T-cell (primary cell): ENCODE data around the gene BEAN1. TPM values are rescaled to one million over a fixed set of nuclear protein-coding genes. Genes with fewer than 3 reads are reported as not detected.
A peak's percentile ranks its signal among the peaks of the same experiment; 100 is the strongest.

Source experiments
- ATAC-seq, 4 experiments: fragments of 200-7000 bp in 3 of 4; fragments of 150-1000 bp in 1 of 4; cut with Tn5 transposase; replicated peaks in 1 of 4; 1 replicate in 3 of 4; 2 replicates in 1 of 4; pipeline ENCODE4 v1.10.0; 2021; ENCODE audit warnings: moderate library complexity in 3 of 4, mild to moderate bottlenecking in 2 of 4, moderate number of reproducible peaks in 1 of 4
- CTCF ChIA-PET, 2 donors: fragments of 300-600 bp; sonication (Branson Sonifier 250); formaldehyde crosslinking; loops; one replicate each; lab custom pipeline; 2022; ENCODE audit warnings: antibody characterized with exemption in 2 of 2; lab: Charles Lee
- POLR2A ChIA-PET, 2 donors: fragments of 300-600 bp; sonication (Branson Sonifier 250); formaldehyde crosslinking; loops; one replicate each; lab custom pipeline; 2022; ENCODE audit warnings: antibody characterized with exemption in 2 of 2; lab: Charles Lee
- DNase-seq, 35 experiments: peaks; one replicate each; pipeline versions ENCODE4 v3.0.0 to v3.0.0-alpha.2; 2013 to 2023
- H3K27ac ChIP-seq: one replicate; pipeline ENCODE4 v1.5.1; 2013; ENCODE audit warnings: low read length
- H3K27me3 ChIP-seq, 2 experiments: replicated peaks in 1 of 2; 1 replicate in 1 of 2; 2 replicates in 1 of 2; pipeline versions ENCODE4 v1.6.1 to v1.7.0; 2013; ENCODE audit warnings: low read length in 1 of 2, mixed read lengths in 1 of 2; ENCODE audit not compliant: control insufficient read depth in 2 of 2, insufficient read depth in 2 of 2; ENCODE audit errors: extremely low read depth in 1 of 2
- H3K36me3 ChIP-seq, 2 donors: 1 replicate in 1 of 2; 2 replicates in 1 of 2; pipeline versions ENCODE4 v1.6.1 to v1.7.0; 2013; ENCODE audit warnings: low read length in 1 of 2; ENCODE audit not compliant: control insufficient read depth in 2 of 2, insufficient read depth in 1 of 2; ENCODE audit errors: extremely low read depth in 1 of 2
- H3K4me1 ChIP-seq, 2 experiments: 1 replicate in 1 of 2; 2 replicates in 1 of 2; pipeline versions ENCODE4 v1.6.1 to v1.7.0; 2013; ENCODE audit warnings: low read length in 2 of 2, mixed read lengths in 1 of 2; ENCODE audit not compliant: insufficient read depth in 2 of 2, control insufficient read depth in 1 of 2; ENCODE audit errors: extremely low read depth in 1 of 2
- H3K4me3 ChIP-seq, 2 donors: 1 replicate in 1 of 2; 2 replicates in 1 of 2; pipeline versions ENCODE4 v1.5.1 to v1.7.0; 2013; ENCODE audit warnings: mild to moderate bottlenecking in 2 of 2, low read length in 1 of 2, moderate library complexity in 1 of 2; ENCODE audit not compliant: control insufficient read depth in 1 of 2; ENCODE audit errors: extremely low read depth in 1 of 2
- H3K9me3 ChIP-seq: 2 replicates; pipeline ENCODE4 v1.7.0; 2013
- H3K27ac Mint-ChIP-seq, 2 donors: one replicate each; pipeline ENCODE4 v1.8.0; 2020 to 2021; ENCODE audit warnings: mild to moderate bottlenecking in 2 of 2, mixed read lengths in 2 of 2
- H3K27me3 Mint-ChIP-seq, 2 donors: one replicate each; pipeline ENCODE4 v1.8.0; 2021 to 2022; ENCODE audit warnings: mixed read lengths in 2 of 2
- H3K36me3 Mint-ChIP-seq: one replicate; pipeline ENCODE4 v1.8.0; 2021; ENCODE audit warnings: mixed read lengths
- H3K4me1 Mint-ChIP-seq, 3 donors: one replicate each; pipeline ENCODE4 v1.8.0; 2020 to 2022; ENCODE audit warnings: mixed read lengths in 3 of 3, mild to moderate bottlenecking in 1 of 3
- H3K4me3 Mint-ChIP-seq, 3 donors: one replicate each; pipeline ENCODE4 v1.8.0; 2020 to 2022; ENCODE audit warnings: mild to moderate bottlenecking in 3 of 3, mixed read lengths in 3 of 3, moderate library complexity in 3 of 3
- H3K9me3 Mint-ChIP-seq, 3 donors: one replicate each; pipeline ENCODE4 v1.8.0; 2020 to 2022; ENCODE audit warnings: mixed read lengths in 3 of 3
- WGBS: methylation state at CpG from one replicate; pipeline ENCODE4 v1.1.5; 2013; ENCODE audit warnings: missing lambda C conversion rate; ENCODE audit not compliant: insufficient coverage; 5-methylcytosine and 5-hydroxymethylcytosine counted together
- total RNA-seq, 35 experiments: library from RNA in 6 of 35; stranded (reverse) in 6 of 35; fragments of 120-200 nt in 1 of 35; gene quantifications; one replicate each; pipeline versions ENCODE4 v1.2.1 to v1.2.4 and lab custom pipeline; 2013 to 2026

The BEAN1 gene
- total RNA-seq, 5 donors from 2014 or later (not counting 1 experiment from before 2014, with no cell fraction given) = not detected

DNA sequence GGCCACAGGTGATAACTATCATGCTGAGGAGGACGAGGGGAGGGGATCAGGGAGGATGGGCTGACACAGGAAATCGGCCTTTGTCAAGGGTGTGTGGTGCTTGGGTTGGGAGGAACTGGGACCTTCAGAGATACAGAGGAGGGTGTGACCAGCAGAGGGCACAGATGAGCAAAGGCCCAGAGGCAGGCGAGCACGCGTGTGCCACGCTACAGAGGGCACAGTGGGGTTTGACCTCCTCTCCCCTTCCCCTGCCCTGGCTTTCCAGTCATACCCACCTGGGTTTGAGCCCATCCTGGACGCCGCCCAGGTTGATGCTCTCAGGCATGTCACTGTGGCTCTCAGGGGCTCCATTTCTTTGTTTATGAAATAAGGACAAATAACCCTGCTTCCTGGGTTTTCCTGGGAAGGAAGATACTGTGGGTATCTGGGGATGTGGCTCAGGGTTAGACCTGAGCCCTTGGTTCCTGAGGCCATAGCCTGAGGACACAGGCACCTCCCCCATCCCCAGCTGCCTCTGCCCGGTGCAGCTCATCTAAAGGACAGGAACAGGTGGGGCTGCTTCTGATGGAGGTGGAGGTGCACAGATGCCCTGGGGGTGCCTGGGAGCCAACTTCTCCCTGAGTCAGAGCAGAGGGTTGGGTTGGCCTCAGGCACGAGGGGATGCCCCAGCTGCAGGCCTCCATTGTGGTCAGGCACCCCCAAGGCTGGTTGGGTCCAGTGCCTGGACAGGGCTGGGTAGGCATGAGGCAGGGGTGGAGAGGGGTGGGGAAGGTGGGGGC lies 51.8 kb downstream of the BEAN1 start:
- Histone ChIP-seq H3K4me3 (no peak overlapping the region), H3K9me3 (no peaks in the 10 kb centered on the region), H3K36me3 (no peaks in the 10 kb centered on the region), H3K4me1 (peaks cover 8 to 42% of the 10 kb centered on the region in 2 experiments), H3K27ac (no peak overlapping the region), H3K27me3 (no peaks in the 10 kb centered on the region)
- no peaks in the 10 kb centered on the region for H3K9me3 Mint-ChIP-seq
- H3K27me3 Mint-ChIP-seq = no peaks in the 10 kb centered on the region
- no peaks in the 10 kb centered on the region for H3K36me3 Mint-ChIP-seq
- ChIA-PET CTCF (interaction anchor here (0.6 to 1.5 kb wide), 3 partner anchors 10 to 92 kb away, joined by 3 to 5 read pairs (median 3); no protein-coding TSS in a partner anchor), POLR2A (no interaction called here)
- peak; percentile 44 to 89 (median 71) for DNase-seq
- WGBS = 15% methylated on average over 8 of the region's 10 CpGs
- H3K27ac Mint-ChIP-seq = peak overlapping the region in 1 of 2 donors; percentile 74
- H3K4me3 Mint-ChIP-seq = peak overlapping the region in 2 of 3 donors; percentile 4 to 7
- peaks cover 28 to 46% (median 31%) of the 10 kb centered on the region in 3 donors for H3K4me1 Mint-ChIP-seq
- ATAC-seq = peak; percentile 81 to 86 (median 84)

DNA sequence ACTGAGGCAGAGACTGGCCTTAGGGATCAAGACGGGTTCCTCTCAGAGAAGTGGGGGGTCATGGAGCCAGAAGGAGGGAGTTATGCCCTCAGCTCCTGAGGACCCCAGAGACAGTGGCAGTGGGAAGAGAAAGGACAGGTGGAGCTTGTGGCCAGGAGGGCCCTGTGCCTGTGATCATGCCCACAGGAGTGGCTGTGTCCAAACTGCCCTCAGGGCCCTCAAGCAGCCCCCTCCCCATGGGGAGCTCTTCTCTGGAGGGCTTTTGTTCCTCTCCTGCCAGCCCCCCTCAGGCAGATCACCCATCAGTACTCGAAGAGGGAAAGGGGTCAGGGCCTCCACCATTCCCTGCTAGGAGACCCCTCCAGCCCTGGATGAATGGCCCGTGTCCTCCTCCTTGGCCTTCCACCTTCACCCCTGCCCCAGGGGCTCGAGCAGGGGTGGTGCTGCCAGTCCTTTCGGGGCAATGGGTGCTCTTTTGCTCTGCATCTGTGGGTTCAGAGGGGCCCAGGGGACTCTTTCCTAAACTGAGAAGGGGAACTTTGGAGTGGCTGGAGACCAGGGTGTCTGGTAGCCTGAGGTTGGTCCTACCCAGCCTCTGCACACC lies 52.7 kb downstream of the BEAN1 start:
- Histone ChIP-seq H3K4me1 (peaks cover 6 to 40% of the 10 kb centered on the region in 2 experiments), H3K27ac (no peak overlapping the region), H3K27me3 (peaks cover 0 to 7% of the 10 kb centered on the region in 2 experiments), H3K4me3 (no peak overlapping the region), H3K36me3 (no peaks in the 10 kb centered on the region), H3K9me3 (no peaks in the 10 kb centered on the region)
- H3K36me3 Mint-ChIP-seq = no peaks in the 10 kb centered on the region
- no peaks in the 10 kb centered on the region for H3K27me3 Mint-ChIP-seq
- CTCF ChIA-PET = interaction anchor here (0.7 to 1.5 kb wide), 3 partner anchors 10 to 120 kb away, joined by 3 to 5 read pairs (median 3); no protein-coding TSS in a partner anchor
- no peak for ATAC-seq
- peak in 1 of 35 experiments; percentile 4 for DNase-seq
- H3K4me3 Mint-ChIP-seq = no peak overlapping the region
- no peak overlapping the region for H3K27ac Mint-ChIP-seq
- peaks cover 24 to 43% (median 26%) of the 10 kb centered on the region in 3 donors for H3K4me1 Mint-ChIP-seq
- no peaks in the 10 kb centered on the region for H3K9me3 Mint-ChIP-seq
- 60% methylated on average over 1 of the region's 5 CpGs for WGBS
- POLR2A ChIA-PET = no interaction called here

DNA sequence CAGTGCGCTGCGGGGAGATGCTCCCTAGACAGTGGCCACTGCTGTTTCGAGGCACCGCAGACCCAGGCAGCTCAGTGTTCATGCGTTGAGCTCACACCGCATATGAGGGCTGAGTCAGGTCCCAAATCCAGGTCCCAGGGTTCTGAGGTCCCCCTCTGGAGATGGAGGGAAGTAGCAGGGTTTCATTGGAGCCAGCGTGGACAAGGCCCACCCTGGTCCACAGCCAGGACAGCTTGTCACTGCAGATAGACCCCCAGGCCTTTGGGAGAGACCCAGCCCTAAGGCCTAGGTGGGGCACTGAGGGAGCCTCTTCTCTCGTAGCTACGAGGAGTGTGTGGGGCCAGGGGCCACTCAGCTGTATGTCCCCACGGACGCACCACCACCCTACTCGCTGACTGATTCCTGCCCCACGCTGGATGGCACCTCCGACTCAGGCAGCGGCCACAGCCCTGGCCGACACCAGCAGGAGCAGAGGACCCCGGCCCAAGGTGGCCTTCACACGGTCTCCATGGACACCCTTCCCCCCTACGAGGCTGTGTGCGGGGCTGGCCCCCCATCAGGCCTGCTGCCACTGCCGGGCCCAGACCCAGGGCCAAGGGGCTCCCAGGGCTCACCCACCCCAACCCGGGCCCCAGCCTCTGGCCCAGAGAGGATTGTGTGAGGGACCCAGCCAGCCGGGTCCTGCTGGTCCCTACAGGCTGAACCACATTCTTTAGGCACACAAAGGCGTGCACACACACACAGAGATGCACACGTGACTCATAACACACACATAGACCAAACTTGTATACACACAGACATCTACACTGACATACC lies 53.4 kb downstream of the BEAN1 start:
- H3K27me3 ChIP-seq = peaks cover 0 to 7% of the 10 kb centered on the region in 2 experiments
- H3K27ac ChIP-seq = no peak overlapping the region
- Mint-ChIP-seq H3K4me3 (no peak overlapping the region), H3K27me3 (no peaks in the 10 kb centered on the region), H3K9me3 (no peaks in the 10 kb centered on the region), H3K4me1 (peaks cover 19 to 38% (median 19%) of the 10 kb centered on the region in 3 donors), H3K36me3 (no peaks in the 10 kb centered on the region), H3K27ac (no peak overlapping the region)
- no peak overlapping the region for H3K4me3 ChIP-seq
- no peaks in the 10 kb centered on the region for H3K36me3 ChIP-seq
- ChIA-PET CTCF (interaction anchor here in 1 of 2 donors (0.7 to 1.5 kb wide), 2 partner anchors 74 to 121 kb away, joined by 3 to 5 read pairs; no protein-coding TSS in a partner anchor), POLR2A (no interaction called here)
- DNase-seq (no peak), ATAC-seq (no peak)
- no peaks in the 10 kb centered on the region for H3K9me3 ChIP-seq
- H3K4me1 ChIP-seq = peaks cover 4 to 34% of the 10 kb centered on the region in 2 experiments
- WGBS = 92% methylated on average over 24 of the region's 25 CpGs

DNA sequence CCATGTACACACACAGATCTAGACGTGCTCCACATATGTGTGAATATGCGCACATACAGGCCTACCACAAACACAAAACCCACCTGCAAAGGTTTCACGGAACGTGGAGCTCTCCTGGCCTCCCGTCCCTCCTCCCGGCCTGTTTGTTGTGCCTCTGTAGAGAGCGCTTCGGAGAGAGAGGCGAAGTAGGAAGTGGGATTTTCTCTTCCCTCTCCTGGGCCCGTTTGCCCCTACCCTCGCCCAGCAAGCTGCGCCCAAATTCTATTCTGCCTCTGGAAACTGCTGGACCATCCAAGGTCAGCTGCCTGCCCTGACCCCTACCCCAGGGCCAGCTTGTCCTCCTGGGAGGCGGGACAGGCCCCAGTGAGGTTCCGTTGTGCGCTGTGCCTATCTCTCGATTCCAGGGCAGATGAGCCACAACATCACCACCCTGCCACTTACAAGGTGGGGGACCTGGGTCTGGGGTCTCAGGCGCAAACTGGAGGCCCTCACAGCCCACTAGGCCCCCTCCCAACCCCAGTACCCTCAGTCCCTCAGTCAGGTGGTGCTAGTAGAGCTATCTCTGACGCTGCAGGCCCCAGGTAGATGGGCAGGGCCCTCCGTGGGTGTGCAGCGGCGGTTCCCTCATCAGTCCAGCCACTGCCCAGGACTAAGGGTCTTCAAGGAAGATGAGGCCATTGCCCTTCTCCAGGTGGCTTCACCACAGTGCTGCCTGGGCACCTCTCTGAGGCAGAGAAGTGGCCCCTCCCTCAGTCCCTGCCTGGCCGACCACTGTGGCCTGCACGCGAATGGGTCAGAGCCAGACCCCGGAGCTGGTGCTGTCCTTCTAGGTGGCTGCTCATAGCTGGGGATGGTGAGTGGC lies 54.2 kb downstream of the BEAN1 start:
- H3K36me3 ChIP-seq = no peaks in the 10 kb centered on the region
- no peak overlapping the region for H3K27ac ChIP-seq
- peaks cover 0 to 7% of the 10 kb centered on the region in 2 experiments for H3K27me3 ChIP-seq
- Mint-ChIP-seq H3K9me3 (no peaks in the 10 kb centered on the region), H3K36me3 (no peaks in the 10 kb centered on the region), H3K27ac (no peak overlapping the region), H3K27me3 (no peaks in the 10 kb centered on the region), H3K4me3 (no peak overlapping the region), H3K4me1 (peaks cover 17 to 34% (median 18%) of the 10 kb centered on the region in 3 donors)
- WGBS = 90% methylated on average over 18 of the region's 25 CpGs
- peak in 1 of 35 experiments; percentile 11 for DNase-seq
- POLR2A ChIA-PET = no interaction called here
- no peaks in the 10 kb centered on the region for H3K9me3 ChIP-seq
- peaks cover 4 to 34% of the 10 kb centered on the region in 2 experiments for H3K4me1 ChIP-seq
- H3K4me3 ChIP-seq = no peak overlapping the region
- CTCF ChIA-PET = interaction anchor here in 1 of 2 donors (2.1 kb wide), 1 partner anchor 75 kb away, joined by 14 read pairs; no protein-coding TSS in a partner anchor
- ATAC-seq = no peak

DNA sequence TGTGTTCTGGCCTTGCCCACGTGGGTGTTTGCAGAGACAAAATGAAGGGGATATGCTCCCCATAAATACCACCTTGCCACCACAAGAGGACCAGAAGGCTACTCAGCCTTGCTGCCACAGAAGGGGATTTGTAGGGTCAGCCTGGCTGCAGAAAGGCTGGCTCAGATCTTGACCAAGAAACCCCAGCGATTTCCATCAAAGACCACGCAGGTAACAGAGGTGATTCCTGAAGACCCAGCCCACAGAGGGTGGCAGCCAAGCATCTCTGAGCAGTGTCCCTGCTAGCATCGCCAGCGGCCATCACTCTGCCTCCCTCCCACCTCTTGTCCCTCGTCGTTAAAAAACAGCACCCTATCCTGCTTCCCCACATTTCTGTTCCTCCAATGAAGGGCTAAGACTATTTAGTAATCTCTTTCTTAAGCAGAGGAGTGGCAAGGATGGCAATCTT lies 54.9 kb downstream of the BEAN1 start:
- ChIA-PET POLR2A (no interaction called here), CTCF (interaction anchor here (0.6 to 2.1 kb wide), 3 partner anchors 63 to 76 kb away, joined by 3 to 14 read pairs (median 3); no protein-coding TSS in a partner anchor)
- H3K9me3 ChIP-seq = no peaks in the 10 kb centered on the region
- H3K4me1 ChIP-seq = peaks cover 4 to 31% of the 10 kb centered on the region in 2 experiments
- H3K4me1 Mint-ChIP-seq = peaks cover 17 to 32% (median 18%) of the 10 kb centered on the region in 3 donors
- 90% methylated on average over 4 of the region's 7 CpGs for WGBS
- no peak overlapping the region for H3K27ac Mint-ChIP-seq
- no peaks in the 10 kb centered on the region for H3K9me3 Mint-ChIP-seq
- peaks cover 0 to 7% of the 10 kb centered on the region in 2 experiments for H3K27me3 ChIP-seq
- H3K36me3 Mint-ChIP-seq = no peaks in the 10 kb centered on the region
- no peaks in the 10 kb centered on the region for H3K27me3 Mint-ChIP-seq
- ATAC-seq (no peak), DNase-seq (peak in 1 of 35 experiments; percentile 7)
- no peak overlapping the region for H3K4me3 ChIP-seq
- no peaks in the 10 kb centered on the region for H3K36me3 ChIP-seq
- H3K27ac ChIP-seq = no peak overlapping the region
- H3K4me3 Mint-ChIP-seq = no peak overlapping the region
